Measurements from ENCODE around the gene SMIM28.
"Not testable (repeated sequence)": the region's sequence is repeated elsewhere in the genome, so short reads cannot be mapped to it uniquely, and the experiment has no call there.

Gene SMIM28

GRCh38 chr6:138410048-138410735, 32.5 kb downstream of the SMIM28 start:
- DNase-seq: no peak

- DNase-seq: no peak
Observed at GRCh38 chr6:138410972-138411880, 33.5 kb downstream of the SMIM28 start.

GRCh38 chr6:138415125-138415524, 37.4 kb downstream of the SMIM28 start:
- no peak for DNase-seq

- no peak for DNase-seq
Observed at GRCh38 chr6:138416206-138416605, 38.5 kb downstream of the SMIM28 start.

- DNase-seq: no peak
Observed at GRCh38 chr6:138417493-138418117, 39.9 kb downstream of the SMIM28 start.

- no peak for DNase-seq
Observed at GRCh38 chr6:138418118-138418742, 40.5 kb downstream of the SMIM28 start.

- DNase-seq: no peak
Observed at GRCh38 chr6:138419766-138420165, 42.1 kb downstream of the SMIM28 start.

GRCh38 chr6:138420356-138420755, 42.7 kb downstream of the SMIM28 start:
- no peak for DNase-seq

GRCh38 chr6:138421089-138421488, 43.4 kb downstream of the SMIM28 start:
- no peak for DNase-seq

- no peak for DNase-seq
Observed at GRCh38 chr6:138421608-138422007, 43.9 kb downstream of the SMIM28 start.

- no peak for DNase-seq
Observed at GRCh38 chr6:138422861-138423260, 45.2 kb downstream of the SMIM28 start.

GRCh38 chr6:138424004-138424904, 46.5 kb downstream of the SMIM28 start:
- DNase-seq: no peak

- not testable (repeated sequence) for DNase-seq
Observed at GRCh38 chr6:138425256-138425655, 47.6 kb downstream of the SMIM28 start.

- no peak for DNase-seq
Observed at GRCh38 chr6:138426500-138427123, 48.9 kb downstream of the SMIM28 start.

GRCh38 chr6:138427701-138428100, 50.0 kb downstream of the SMIM28 start:
- DNase-seq: no peak

- DNase-seq: peak; percentile 5 to 18
Observed at GRCh38 chr6:138428944-138429598, 51.4 kb downstream of the SMIM28 start.

GRCh38 chr6:138429761-138430160, 52.1 kb downstream of the SMIM28 start:
- DNase-seq: no peak

GRCh38 chr6:138430361-138431145, 52.8 kb downstream of the SMIM28 start:
- no peak for DNase-seq

GRCh38 chr6:138431256-138432062, 53.8 kb downstream of the SMIM28 start:
- no peak for DNase-seq

- no peak for DNase-seq
Observed at GRCh38 chr6:138432063-138432356, 54.3 kb downstream of the SMIM28 start.
